A172 (cell line): ENCODE data around the gene PYGM. TPM values are rescaled to one million over a fixed set of nuclear protein-coding genes. Genes with fewer than 3 reads are reported as not detected.
"Not testable (repeated sequence)": the region's sequence is repeated elsewhere in the genome, so short reads cannot be mapped to it uniquely, and the experiment has no call there.

Experiments used
- DNase-seq: peaks from one replicate; pipeline ENCODE4 v3.0.0-alpha.2; 2015; ENCODE audit warnings: low spot score
- total RNA-seq: library from RNA; depleted of rRNA; stranded (reverse); fragments of >200 nt; shearing (Covaris generic); gene quantifications from 2 replicates; pipeline ENCODE4 v1.2.3, GENCODE V29; 2014

The PYGM gene
- total RNA-seq, 1 experiment from 2014 or later, result 0.12 TPM

GRCh38 chr11:64716473-64717267, 43.1 kb downstream of the PYGM start:
- DNase-seq, result no peak

DNA sequence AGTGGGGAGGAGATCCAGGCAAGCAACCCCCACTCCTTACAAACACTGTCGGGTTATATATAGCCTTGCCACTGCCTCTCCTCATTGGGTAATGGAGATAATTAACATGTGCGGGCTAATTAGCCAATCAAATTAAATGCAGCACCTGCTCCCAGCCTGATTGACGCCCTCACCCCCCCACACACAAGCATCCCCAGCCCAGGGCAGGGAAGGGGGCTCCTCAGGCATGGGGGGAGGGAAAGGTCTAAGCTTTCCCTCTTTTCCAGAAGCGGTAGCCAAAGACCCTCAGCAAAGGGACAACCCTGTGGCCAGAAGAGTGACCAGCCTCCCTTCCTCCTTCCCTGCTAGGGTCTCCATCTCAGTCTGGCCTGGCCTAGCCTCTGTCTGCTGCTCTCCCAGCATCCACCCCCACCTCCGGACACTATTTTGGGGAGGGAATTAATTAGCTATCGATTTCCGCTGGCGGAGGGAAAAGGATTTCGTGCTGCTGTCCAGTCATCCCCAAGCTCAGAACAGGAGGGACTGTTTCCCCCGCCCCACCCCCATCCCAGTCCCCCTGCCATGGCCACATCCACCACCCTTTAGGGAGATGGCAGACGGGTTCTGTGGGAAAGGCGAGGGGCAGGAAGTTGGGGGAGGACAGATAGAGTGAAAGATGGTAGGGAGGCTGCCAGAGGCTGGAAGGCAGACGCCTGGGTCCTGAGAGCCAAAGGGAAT, 43.9 kb downstream of the PYGM start:
- no peak for DNase-seq

DNA sequence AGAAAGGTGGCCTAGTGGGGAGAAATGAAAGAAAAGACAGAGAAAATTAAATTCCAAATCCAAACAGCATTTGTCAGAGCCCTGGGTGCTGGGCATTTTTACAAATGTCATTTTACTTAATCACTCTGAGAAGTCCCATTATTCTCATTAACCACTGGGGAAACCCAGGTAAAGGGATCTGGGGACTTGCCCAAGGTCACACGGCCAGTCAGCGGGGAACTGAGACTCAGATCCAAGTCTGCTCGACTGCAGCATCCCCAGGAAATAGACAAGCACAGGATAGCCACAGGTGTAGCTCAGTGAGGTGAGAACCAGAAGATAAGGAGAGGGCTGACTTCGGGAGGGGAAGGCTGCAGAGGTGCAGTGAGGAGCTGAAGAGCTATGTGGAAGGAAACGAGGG, 44.7 kb downstream of the PYGM start:
- DNase-seq, result no peak

- DNase-seq, result no peak
Observed at GRCh38 chr11:64714666-64715065, 45.1 kb downstream of the PYGM start.

- DNase-seq, result no peak
Observed at GRCh38 chr11:64713781-64714363, 45.9 kb downstream of the PYGM start.

DNA sequence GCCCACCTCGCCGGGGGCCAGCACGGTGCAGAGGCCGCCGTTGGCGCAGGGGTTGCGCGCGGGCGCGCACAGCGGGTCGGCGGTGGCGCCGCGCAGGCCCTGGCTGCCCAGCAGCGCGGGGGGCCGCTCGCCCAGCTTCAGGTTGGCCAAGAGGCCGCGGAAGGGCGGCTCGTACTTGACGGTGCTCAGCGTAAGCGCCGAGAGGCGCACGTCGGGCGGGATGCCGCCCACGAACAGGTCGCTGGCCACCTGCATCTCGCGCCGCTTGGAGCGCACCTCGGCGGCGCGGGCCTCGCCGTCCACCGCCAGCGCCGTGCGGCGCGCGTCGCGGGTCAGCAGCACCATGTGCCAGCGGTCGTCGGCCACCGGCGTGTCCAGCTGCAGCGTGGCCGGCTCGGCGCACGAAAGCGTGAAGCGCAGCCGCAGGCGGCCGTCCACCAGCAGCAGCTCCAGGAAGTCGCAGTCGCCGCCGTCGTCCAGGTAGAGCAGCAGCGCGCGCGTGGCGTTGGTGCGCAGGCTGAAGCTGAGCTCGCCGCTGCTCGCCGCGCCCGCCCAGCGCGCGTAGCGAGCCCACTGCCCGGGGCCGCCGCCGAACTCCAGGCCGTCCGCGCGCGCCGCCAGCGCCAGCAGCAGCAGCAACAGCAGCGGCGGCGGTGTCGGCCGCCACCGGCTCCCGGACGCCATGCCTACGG, 46.6 kb downstream of the PYGM start:
- DNase-seq, result no peak

GRCh38 chr11:64712430-64713015, 47.3 kb downstream of the PYGM start:
- no peak for DNase-seq

GRCh38 chr11:64711956-64712362, 47.8 kb downstream of the PYGM start:
- DNase-seq, result no peak

- DNase-seq, result no peak
Observed at GRCh38 chr11:64711138-64711955, 48.4 kb downstream of the PYGM start.

DNA sequence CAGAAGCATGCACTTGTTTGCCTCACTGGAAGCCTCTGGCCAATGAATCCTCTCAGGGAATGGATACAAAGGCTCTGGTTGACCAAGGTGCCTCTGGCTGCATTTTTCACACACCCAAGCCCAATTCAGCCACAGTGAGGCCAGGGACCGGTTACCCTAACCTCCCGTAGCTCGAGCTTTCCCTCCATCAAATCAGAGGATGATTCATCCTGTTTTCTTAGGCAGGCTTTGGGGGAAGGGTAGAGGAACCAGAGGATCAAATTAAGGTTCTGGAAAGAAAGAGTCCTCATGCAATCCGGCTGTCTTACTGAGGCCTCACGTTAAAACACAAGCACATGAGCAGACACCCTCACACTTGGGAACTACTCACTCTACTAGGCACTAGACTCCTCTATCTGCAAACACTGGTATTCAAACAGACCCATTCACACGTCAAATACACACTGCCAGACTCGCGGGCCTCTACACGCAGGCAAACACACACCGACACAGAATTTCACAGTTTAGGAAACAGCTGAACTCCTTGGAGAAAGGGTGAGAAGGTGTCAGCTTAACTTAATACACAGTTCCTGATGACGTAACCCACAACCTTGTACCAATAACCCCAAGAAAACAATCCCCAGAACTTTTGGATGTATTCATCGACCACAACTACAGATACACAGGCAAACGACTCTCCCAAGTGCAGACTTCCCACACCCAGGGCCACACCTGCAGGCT, 49.2 kb downstream of the PYGM start:
- DNase-seq, result no peak

- DNase-seq, result no peak
Observed at GRCh38 chr11:64705501-64705900, 54.3 kb downstream of the PYGM start.

- no peak for DNase-seq
Observed at GRCh38 chr11:64703048-64703447, 56.7 kb downstream of the PYGM start.

DNA sequence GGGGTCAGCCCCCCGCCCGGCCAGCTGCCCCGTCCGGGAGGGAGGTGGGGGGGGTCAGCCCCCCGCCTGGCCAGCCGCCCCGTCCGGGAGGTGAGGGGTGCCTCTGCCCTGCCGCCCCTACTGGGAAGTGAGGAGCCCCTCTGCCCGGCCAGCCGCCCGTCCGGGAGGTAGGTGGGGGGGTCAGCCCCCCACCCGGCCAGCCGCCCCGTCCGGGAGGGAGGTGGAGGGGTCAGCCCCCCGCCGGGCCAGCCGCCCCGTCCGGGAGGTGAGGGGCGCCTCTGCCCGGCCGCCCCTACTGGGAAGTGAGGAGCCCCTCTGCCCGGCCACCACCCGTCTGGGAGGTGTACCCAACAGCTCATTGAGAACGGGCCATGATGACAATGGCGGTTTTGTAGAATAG, 57.8 kb downstream of the PYGM start:
- not testable (repeated sequence) for DNase-seq

- DNase-seq, result no peak
Observed at GRCh38 chr11:64698427-64698826, 61.3 kb downstream of the PYGM start.

DNA sequence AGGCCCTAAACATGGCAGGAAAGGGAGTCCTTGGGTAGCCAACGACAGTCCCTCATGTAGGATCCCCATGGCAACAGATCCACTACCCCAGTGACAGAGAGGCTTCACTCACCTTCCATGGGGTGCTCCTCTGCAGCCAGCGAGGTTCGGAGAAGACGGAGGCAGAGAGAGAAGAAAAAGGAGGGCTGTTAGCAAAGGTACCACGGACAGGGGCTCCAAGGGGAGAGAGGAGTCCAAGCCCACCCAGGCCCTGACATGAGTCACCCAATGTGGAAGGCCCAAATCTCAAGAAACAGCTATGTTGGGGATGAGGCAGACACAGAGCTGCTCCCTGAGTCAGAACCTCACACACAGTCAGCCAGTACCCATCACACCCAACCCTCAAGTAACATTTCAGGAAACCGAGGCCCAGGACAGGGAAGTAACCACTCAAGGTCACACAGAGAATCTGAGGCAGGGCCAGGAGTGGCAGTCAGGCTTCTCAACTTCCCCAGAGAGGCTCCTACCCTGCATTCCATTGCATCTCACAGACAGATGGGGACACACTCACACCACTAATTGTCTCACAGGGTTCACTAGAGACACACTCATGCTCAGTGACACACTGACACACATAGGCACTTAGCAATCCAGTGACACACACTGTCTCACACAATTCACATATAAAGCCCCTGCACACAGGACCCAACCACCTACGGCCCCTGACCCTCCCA, 62.0 kb downstream of the PYGM start:
- DNase-seq, result no peak
